ENCODE measurements around the gene COMT.
A peak's percentile ranks its signal among the peaks of the same experiment; 100 is the strongest.

Gene COMT

DNA sequence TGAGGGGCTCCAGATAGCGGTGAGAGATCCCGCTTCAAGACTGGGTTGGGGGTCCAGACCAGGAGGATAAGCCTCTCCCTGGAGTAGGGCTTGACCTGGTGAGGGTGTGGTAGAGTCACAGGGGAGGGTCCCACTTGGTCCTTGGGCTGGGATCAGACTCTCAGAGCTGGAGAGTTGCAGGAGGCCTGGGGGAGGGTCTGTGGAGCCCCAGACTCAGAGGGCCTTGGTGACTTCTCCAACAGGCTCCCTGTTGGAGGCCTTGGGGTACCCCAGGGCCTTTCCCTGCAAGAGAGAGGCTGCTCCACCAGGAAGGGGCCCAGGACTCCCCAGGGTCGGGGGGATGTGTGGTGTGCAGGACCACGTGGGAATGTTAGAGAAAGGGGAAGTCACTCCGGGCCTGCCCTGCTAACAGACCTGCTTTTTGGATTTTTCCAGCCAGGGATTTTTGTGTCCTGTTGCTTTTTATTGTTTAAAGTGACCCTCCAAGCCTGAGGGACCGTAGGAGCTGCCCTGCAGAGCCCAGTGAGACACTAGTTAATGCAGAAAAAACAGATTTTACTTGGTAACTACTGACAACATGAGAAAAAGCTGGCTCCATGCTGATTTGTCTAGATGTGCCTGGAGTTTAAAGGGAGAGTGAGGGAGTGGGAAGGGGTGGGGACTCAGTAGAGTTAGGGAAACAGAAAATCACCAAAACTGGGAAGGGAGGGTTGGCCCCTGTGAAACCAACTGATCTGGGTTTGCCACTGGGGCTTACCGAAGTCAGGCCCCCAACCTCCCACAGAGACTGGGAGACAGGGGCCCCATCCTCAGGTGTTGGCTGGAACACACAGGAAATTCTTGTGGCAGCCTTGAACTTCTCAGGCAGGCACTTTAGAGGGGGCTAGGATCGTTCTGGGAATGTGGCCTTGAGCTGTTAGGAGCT, 847 bp downstream of the COMT start:
- peak overlapping the region; percentile 96 for H3K27ac ChIP-seq (ENCODE audit: low read depth, low read length)
- H2AFZ ChIP-seq (ENCODE audit: low read length, unreplicated experiment) = peak overlapping the region; percentile 89
- peaks cover 15% of the 10 kb centered on the region for H3K4me1 ChIP-seq (ENCODE audit: control insufficient read depth, insufficient read depth, low read length, unreplicated experiment)
- no peaks in the 10 kb centered on the region for H3K27me3 ChIP-seq (ENCODE audit: insufficient read depth, low read length)
- H3K4me3 ChIP-seq (ENCODE audit: low read depth, low read length) = peak overlapping the region; percentile 79
- H3K36me3 ChIP-seq (ENCODE audit: insufficient read depth, low read length) = no peaks in the 10 kb centered on the region
- peaks cover 31% of the 10 kb centered on the region for H3K79me2 ChIP-seq (ENCODE audit: control insufficient read depth, insufficient read depth, low read length, unreplicated experiment)

DNA sequence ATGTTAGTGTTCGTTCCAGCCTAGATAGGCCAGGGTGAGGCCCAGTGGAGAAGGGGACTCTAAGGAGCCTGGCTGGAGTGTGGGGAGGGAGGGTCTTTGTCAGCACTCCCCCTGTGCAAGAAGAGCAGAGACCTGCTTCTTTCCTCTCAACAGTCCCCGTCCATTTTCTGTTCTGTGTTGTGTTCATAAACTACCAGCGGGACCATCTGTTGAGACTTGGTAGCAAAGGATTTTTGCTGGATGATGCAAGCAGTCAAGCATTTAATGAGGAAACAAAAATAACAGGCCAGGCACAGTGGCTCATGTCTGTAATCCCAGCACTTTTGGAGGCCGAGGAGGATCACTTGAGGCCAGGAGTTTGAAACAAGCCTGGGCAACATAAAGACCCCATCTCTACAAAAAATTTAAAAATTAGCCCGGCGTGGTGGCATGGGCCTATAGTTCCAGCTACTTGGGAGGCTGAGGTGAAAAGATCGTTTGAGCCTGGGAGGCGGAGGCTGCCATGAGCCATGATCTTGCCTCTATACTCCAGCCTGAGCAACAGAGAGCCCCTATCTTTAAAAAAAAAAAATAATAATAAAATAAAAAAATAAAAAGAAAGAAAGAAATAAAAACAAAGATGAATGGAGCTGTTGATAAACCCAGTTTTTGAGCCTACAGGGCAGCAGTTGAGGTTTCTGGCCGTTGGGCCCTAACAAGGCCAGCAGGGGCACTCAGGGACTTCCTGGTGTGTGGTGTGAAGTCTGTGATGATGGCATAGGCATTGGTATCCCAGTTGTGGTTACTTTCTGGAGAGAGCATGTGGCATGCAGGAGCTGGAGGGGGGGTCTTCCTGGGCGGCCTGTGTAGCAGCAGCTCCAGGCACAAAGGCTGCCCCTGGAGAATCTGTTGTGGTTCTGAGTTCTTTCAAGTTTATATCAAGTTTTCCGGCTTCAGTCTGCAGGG, 1.8 kb downstream of the COMT start:
- H2AFZ ChIP-seq (ENCODE audit: low read length, unreplicated experiment) = peak overlapping the region; percentile 89
- peaks cover 31% of the 10 kb centered on the region for H3K79me2 ChIP-seq (ENCODE audit: control insufficient read depth, insufficient read depth, low read length, unreplicated experiment)
- H3K27me3 ChIP-seq (ENCODE audit: insufficient read depth, low read length) = no peaks in the 10 kb centered on the region
- H3K27ac ChIP-seq (ENCODE audit: low read depth, low read length) = peak overlapping the region; percentile 96
- peaks cover 17% of the 10 kb centered on the region for H3K4me1 ChIP-seq (ENCODE audit: control insufficient read depth, insufficient read depth, low read length, unreplicated experiment)
- no peaks in the 10 kb centered on the region for H3K36me3 ChIP-seq (ENCODE audit: insufficient read depth, low read length)
- peak overlapping the region; percentile 79 for H3K4me3 ChIP-seq (ENCODE audit: low read depth, low read length)

DNA sequence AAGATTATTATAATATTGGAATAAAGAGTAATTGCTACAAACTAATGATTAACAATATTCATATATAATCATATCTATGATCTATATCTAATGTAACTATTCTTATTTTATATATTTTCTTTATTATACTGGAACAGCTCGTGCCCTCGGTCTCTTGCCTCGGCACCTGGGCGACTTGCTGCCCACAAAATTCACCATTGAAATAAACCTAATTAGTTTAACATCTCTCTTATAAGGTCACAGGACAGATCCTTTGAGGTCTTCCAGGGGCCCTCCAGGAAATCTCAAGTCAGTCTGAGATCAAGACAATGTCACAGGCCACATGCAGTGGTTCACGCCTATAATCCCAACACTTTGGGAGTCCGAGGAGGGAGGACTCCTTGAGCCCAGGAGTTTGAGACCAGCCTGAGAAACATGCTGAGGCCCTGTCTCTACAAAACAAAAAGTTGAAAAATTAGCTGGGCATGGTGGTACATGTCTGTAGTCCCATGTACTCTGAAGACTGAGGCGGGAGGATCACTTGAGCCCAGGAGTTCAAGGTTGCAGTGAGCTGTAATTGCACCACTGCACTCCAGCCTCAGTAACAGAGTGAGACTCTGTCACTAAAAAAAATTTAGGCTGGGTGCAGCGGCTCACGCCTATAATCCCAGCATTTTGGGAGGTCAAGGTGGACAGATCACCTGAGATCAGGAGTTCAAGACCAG, 6.6 kb downstream of the COMT start:
- Histone ChIP-seq H3K27me3 (ENCODE audit: insufficient read depth, low read length) (no peaks in the 10 kb centered on the region), H2AFZ (ENCODE audit: low read length, unreplicated experiment) (no peak overlapping the region), H3K4me1 (ENCODE audit: control insufficient read depth, insufficient read depth, low read length, unreplicated experiment) (peaks cover 19% of the 10 kb centered on the region), H3K4me3 (ENCODE audit: low read depth, low read length) (no peak overlapping the region), H3K36me3 (ENCODE audit: insufficient read depth, low read length) (no peaks in the 10 kb centered on the region), H3K79me2 (ENCODE audit: control insufficient read depth, insufficient read depth, low read length, unreplicated experiment) (peaks cover 19% of the 10 kb centered on the region), H3K27ac (ENCODE audit: low read depth, low read length) (no peak overlapping the region)

GRCh38 chr22:19951346-19951745, 9.8 kb downstream of the COMT start:
- Histone ChIP-seq H3K4me1 (ENCODE audit: control insufficient read depth, insufficient read depth, low read length, unreplicated experiment) (peaks cover 13% of the 10 kb centered on the region), H3K4me3 (ENCODE audit: low read depth, low read length) (no peak overlapping the region), H3K79me2 (ENCODE audit: control insufficient read depth, insufficient read depth, low read length, unreplicated experiment) (peaks cover 6% of the 10 kb centered on the region), H2AFZ (ENCODE audit: low read length, unreplicated experiment) (no peak overlapping the region), H3K27ac (ENCODE audit: low read depth, low read length) (no peak overlapping the region), H3K27me3 (ENCODE audit: insufficient read depth, low read length) (no peaks in the 10 kb centered on the region), H3K36me3 (ENCODE audit: insufficient read depth, low read length) (no peaks in the 10 kb centered on the region)

DNA sequence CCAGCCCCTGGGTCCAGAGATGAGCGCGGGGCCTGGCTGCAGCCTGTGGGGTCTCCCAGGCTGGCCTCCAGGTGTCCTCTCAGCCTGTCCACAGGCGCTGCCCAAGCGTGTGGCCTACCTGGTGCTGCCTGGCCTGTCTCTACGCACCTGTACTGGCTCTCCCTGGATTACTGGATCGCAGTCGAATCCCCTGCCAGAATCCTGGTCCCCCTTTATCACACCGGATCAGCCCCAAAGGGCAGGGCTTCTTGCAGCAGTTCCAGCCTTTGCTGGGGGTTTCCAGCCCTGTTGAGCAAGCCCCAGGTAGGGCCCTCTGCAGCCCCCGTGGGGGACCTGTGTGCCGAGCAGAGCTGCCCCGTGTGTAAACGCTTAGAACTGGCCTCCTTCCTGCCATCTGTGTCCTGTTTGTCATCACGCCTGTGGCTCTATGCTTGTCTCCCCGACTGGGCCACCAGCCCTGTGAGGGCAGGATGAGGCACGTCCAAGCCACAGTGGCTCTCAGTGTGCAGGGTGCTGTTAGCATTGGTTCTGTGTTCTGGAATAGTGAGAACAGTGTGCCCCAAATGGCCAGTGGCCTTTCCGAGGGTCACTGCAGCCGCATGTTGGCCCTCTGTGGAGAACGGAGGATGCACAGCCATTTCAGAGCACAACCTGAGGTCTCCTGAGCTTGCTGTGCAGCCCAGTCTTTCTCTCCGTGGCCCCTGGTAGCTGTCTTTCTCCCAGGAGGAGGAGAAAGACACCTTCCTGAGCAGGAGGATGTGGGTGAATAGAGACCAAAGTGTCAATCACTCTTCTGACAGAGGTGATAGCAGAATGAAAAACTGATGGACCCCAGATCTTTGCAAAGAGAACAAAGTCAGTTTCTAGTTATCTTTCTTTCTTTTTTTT, 13.9 kb downstream of the COMT start:
- Histone ChIP-seq H3K4me1 (ENCODE audit: control insufficient read depth, insufficient read depth, low read length, unreplicated experiment) (peaks cover 4% of the 10 kb centered on the region), H3K27me3 (ENCODE audit: insufficient read depth, low read length) (no peaks in the 10 kb centered on the region), H3K4me3 (ENCODE audit: low read depth, low read length) (no peak overlapping the region), H3K27ac (ENCODE audit: low read depth, low read length) (no peak overlapping the region), H3K36me3 (ENCODE audit: insufficient read depth, low read length) (no peaks in the 10 kb centered on the region), H2AFZ (ENCODE audit: low read length, unreplicated experiment) (no peak overlapping the region), H3K79me2 (ENCODE audit: control insufficient read depth, insufficient read depth, low read length, unreplicated experiment) (peaks cover under 1% of the 10 kb centered on the region)

GRCh38 chr22:19957445-19957844, 15.9 kb downstream of the COMT start:
- no peaks in the 10 kb centered on the region for H3K79me2 ChIP-seq (ENCODE audit: control insufficient read depth, insufficient read depth, low read length, unreplicated experiment)
- H3K27ac ChIP-seq (ENCODE audit: low read depth, low read length) = no peak overlapping the region
- H3K4me3 ChIP-seq (ENCODE audit: low read depth, low read length) = no peak overlapping the region
- H3K27me3 ChIP-seq (ENCODE audit: insufficient read depth, low read length) = no peaks in the 10 kb centered on the region
- H3K36me3 ChIP-seq (ENCODE audit: insufficient read depth, low read length) = no peaks in the 10 kb centered on the region
- peaks cover 4% of the 10 kb centered on the region for H3K4me1 ChIP-seq (ENCODE audit: control insufficient read depth, insufficient read depth, low read length, unreplicated experiment)
- no peak overlapping the region for H2AFZ ChIP-seq (ENCODE audit: low read length, unreplicated experiment)

DNA sequence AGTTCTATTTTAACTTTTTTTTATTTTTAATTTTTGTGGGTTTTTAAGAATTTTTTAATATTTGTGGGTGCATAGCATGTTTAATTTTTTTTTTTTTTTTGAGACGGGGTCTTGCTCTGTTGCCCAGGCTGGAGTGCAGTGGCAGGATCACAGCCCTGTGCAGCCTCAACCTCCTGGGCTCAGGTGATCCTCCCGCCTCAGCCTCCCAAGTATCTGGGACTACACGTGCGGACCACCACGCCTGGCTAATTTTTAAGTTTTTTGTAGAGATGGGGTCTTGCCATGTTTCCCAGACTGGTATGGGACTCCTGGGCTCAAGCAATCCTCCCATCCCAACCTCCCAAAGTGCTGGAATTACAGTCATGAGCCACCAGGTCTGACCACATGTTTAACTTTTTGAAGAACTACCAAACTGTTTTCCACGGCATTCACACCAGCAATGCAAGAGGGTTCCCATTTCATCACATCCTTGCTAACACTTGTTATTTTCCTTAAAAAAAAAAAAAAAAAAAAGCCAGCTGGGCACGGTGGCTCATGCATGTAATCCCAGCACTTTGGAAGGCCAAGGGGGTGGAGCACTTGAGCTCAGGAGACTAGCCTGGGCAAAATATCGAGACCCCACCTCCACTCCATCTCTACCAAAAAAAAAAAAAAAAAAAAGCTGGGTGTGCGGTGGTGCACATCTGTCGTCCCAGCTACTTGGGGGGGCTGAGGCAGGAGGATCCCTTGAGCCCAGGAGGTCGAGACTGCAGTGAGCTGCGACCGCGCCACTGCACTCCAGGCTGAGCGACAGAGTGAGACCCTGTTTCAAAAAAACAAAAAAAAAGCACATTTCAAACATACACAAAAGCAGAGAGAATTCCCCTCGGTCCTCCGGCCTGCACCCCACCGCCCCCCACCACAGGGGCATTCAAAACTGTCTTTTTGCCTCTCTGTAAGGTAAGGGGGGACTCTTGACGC, 16.8 kb downstream of the COMT start:
- H3K27me3 ChIP-seq (ENCODE audit: insufficient read depth, low read length) = no peaks in the 10 kb centered on the region
- no peaks in the 10 kb centered on the region for H3K36me3 ChIP-seq (ENCODE audit: insufficient read depth, low read length)
- H3K27ac ChIP-seq (ENCODE audit: low read depth, low read length) = no peak overlapping the region
- peak overlapping the region; percentile 53; the same call in 1 of the 2 replicates for H3K4me3 ChIP-seq (ENCODE audit: low read depth, low read length)
- peaks cover 11% of the 10 kb centered on the region for H3K4me1 ChIP-seq (ENCODE audit: control insufficient read depth, insufficient read depth, low read length, unreplicated experiment)
- H3K79me2 ChIP-seq (ENCODE audit: control insufficient read depth, insufficient read depth, low read length, unreplicated experiment) = no peaks in the 10 kb centered on the region
- no peak overlapping the region for H2AFZ ChIP-seq (ENCODE audit: low read length, unreplicated experiment)

DNA sequence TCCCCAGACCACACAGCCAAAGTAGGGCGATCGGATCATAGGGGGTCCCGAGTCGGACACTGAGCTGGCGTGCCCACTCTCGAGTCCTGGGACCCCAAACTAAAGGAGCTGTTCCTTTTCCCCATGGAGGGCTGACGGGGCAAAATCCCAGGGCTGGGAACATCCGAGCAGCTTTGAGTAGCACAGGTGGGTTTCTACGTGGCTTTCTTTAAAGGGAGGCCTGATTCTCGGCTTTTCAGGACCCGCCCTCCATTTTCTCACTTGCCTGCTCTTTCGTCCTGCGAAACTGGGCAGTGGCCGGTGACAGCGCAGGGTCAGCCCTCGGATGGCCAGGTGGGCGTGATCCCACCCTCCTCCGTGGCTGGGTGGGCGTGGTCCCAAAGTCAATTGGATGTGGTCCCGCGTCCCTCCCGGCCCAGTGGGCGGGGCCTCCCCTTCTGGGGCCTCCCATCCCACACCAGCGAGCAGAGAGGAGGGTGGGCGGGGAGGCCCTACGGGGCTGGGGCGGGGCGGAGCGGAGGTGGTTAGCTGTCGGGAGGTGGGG, 17.5 kb downstream of the COMT start:
- no peaks in the 10 kb centered on the region for H3K27me3 ChIP-seq (ENCODE audit: insufficient read depth, low read length)
- no peak overlapping the region for H3K27ac ChIP-seq (ENCODE audit: low read depth, low read length)
- no peak overlapping the region for H2AFZ ChIP-seq (ENCODE audit: low read length, unreplicated experiment)

More for the DNA sequence above, 17.5 kb downstream of the COMT start:
- Histone ChIP-seq H3K4me3 (ENCODE audit: low read depth, low read length) (peak overlapping the region; percentile 53), H3K4me1 (ENCODE audit: control insufficient read depth, insufficient read depth, low read length, unreplicated experiment) (peaks cover 11% of the 10 kb centered on the region), H3K79me2 (ENCODE audit: control insufficient read depth, insufficient read depth, low read length, unreplicated experiment) (no peaks in the 10 kb centered on the region), H3K36me3 (ENCODE audit: insufficient read depth, low read length) (no peaks in the 10 kb centered on the region)

All from ACC112 (cell line).